MG63 (cell line): ENCODE data around the gene SPATA31A3. TPM values are rescaled to one million over a fixed set of nuclear protein-coding genes. Genes with fewer than 3 reads are reported as not detected.
"Not testable (repeated sequence)": the region's sequence is repeated elsewhere in the genome, so short reads cannot be mapped to it uniquely, and the experiment has no call there.

Experiments
- DNase-seq: peaks from one replicate; pipeline ENCODE4 v3.0.0-alpha.2; 2020
- H3K27me3 ChIP-seq: fragments of 250-450 bp; sonication (Bioruptor Pico); 2 replicates; pipeline ENCODE4 v1.5.1; 2020; ENCODE audit warnings: mild to moderate bottlenecking, moderate library complexity
- H3K36me3 ChIP-seq: fragments of 250-450 bp; sonication (Bioruptor Pico); 2 replicates; pipeline ENCODE4 v1.5.1; 2020; ENCODE audit warnings: mild to moderate bottlenecking, moderate library complexity
- H3K4me3 ChIP-seq: fragments of 250-450 bp; sonication (Bioruptor Pico); 2 replicates; pipeline ENCODE4 v1.5.1; 2020; ENCODE audit warnings: mild to moderate bottlenecking, moderate library complexity
- H3K9me3 ChIP-seq: fragments of 250-450 bp; sonication (Bioruptor Pico); 2 replicates; pipeline ENCODE4 v1.5.1; 2020; ENCODE audit warnings: mild to moderate bottlenecking, moderate library complexity
- total RNA-seq: library from RNA; depleted of rRNA; stranded (reverse); fragments of >200 nt; shearing (Covaris generic); gene quantifications from 2 replicates; pipeline ENCODE4 v1.2.3, GENCODE V29; 2014; ENCODE audit warnings: low replicate concordance; rRNA removed

Gene SPATA31A3
- not detected in 2 replicates for total RNA-seq

DNA sequence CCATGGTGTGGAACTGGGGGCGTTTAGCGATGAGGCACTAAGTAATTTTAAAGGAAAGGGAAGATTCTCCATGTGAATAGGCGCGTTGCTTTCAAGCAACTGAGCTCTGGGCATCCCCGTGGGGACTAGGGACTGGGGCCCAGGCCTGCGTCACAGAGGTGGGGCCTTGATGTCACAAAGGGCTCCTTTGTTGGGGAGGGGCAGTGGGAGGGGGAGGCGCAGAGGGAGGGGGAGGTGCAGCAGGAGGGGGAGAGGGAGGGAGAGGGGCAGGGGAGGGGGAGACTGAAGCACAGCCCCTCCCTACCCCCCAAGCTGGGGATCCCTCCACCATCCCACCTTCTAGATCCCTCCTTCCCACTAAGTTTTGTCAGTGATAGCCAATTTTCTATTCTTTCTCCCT is at the start of gene SPATA31A3:
TSS of gene SPATA31A3 (minus strand) at position 101 of the 400 bp plus-strand sequence. CDS start at position 72, 29 bp downstream.
- H3K4me3 ChIP-seq, H3K27me3 ChIP-seq, H3K9me3 ChIP-seq, DNase-seq, H3K36me3 ChIP-seq: not testable (repeated sequence)

DNA sequence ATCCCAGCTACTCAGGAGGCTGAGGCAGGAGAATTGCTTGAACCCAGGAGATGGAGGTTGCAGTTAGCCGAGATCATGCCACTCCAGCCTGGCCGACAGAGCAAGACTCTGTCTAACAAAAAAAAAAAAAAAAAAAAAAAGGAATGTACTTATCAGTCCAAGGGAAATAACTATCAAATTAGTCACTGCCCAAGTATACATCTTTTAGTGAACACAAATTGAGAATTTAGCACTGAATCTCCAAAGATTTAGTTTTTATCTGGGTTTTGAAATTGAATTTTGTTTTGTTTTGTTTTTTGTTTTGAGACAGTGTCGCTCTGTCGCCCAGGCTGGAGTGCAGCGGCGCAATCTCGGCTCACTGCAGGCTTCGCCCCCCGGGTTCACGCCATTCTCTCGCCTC is 39.8 kb downstream of the SPATA31A3 start:
- DNase-seq, H3K4me3 ChIP-seq, H3K9me3 ChIP-seq, H3K27me3 ChIP-seq, H3K36me3 ChIP-seq: not testable (repeated sequence)

DNA sequence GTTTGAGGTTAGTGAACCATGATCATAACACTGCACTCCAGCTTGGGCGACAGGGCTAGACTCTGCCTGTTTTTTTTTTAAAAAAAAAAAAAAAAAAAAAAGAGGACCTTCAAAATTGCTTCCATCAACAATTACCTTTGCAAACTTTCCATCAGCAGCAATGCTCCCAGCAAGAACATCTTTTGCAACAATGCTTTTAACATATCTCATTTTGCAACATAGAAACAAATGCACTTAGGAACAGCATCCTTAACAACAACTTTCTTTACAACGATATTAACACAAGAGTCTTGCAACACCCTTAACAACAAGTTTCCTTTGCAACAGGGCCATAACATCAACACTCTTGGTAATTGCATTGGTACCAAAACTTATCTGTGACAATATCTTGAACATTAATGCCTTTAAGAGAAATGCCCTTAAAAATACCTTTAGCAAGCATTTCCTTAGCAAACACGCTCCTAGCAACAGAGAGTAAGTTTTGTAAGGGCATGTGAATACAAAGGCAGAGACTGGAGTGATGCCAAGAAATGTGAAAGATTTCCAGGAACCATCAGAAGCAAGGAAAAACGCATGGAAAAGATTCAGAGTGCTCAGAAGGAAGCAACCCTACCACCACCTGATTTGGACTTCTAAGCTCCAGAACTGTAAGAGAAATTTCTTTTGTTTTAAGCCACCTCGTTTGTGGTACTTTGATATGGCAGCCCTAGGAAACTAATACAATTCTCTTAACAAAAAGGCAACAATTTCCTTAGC is 49.8 kb downstream of the SPATA31A3 start:
- not testable (repeated sequence) for H3K9me3 ChIP-seq, H3K4me3 ChIP-seq, H3K27me3 ChIP-seq, DNase-seq, H3K36me3 ChIP-seq

DNA sequence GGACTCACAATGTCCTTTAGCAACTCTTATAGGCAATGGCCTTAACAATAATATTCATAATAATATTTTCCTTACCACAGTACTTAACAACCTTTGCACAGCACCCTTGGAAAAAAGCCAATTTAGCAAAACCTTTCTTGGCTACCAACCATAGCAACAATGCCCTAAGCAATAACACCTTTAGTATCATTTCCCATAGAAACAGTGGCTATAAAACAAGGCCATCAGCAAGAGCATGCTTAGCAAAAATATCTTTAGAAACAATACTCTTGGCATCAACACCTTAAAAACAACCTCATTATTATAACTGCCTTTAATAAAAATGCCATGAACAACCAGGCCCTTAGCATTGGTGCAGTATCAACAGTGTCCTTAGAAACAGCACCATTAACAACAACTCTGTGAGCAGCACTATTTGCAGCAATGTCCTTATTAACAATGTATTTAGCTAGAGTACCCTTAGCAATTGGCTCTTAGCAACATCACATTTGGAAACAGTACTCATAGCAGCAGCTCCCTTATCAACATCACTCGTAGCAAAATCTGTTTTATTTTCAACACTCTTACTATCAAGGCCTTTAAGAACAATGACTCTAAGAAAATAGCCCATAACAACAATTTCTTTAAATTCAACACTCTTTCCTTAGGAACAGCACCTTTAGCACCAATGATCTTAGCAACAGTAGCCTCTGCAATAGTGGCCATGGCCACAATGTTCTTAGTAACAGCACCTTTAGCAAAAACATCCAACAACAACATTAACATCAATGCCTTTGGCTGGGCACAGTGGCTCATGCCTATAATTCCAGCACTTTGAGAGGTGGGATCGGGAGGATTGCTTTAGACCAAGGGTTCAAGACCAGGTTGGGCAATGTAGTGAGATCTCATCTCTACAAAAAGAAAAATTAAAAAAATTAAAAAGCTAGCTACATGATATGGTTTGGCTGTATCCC is 52.2 kb downstream of the SPATA31A3 start:
- DNase-seq, H3K27me3 ChIP-seq, H3K36me3 ChIP-seq, H3K4me3 ChIP-seq, H3K9me3 ChIP-seq: not testable (repeated sequence)

DNA sequence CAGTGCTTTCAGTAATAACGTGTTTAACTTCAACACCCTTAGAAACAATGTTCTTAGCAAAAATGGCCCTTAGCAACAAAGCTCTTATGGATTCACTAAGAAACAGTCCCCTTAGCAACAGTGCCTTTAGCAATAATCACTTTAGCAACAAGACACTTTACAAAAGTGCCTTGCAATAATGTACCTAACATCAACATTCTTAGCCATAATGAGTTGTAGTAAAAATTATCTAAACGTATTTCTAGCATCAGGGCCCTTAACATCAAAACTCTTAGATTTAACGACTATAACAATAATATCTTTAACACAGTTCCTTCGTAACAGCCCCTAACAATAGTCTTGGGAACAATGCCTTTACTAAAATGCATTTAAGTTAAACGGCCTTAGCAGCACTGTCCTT is 54.0 kb downstream of the SPATA31A3 start:
- not testable (repeated sequence) for H3K36me3 ChIP-seq, DNase-seq, H3K9me3 ChIP-seq, H3K4me3 ChIP-seq, H3K27me3 ChIP-seq

DNA sequence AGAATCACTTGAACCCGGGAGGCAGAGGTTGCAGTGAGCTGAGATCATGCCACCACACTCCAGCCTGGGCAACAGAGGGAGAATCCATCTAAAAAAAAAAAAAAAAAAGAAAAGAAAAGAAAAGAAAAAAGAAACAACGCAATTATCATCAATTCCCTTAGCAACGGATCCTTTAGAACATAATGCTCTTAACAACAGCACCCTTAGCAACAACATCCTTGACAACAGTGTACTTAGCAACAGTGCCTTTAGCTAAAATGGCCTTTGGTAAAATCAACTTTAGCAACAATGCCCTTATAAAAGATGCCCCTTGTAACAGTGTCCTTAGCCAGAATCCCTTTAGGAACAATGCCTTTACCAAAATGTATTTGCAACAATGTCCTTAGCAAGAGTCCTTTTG is 54.7 kb downstream of the SPATA31A3 start:
- not testable (repeated sequence) for H3K27me3 ChIP-seq, H3K9me3 ChIP-seq, H3K36me3 ChIP-seq, DNase-seq, H3K4me3 ChIP-seq

Other genes with a start within 250 kb of the SPATA31A3 start
- gene ZNF658, start 91.8 kb downstream of the SPATA31A3 start, total RNA-seq = 2.9 and 5.2 TPM in 2 replicates